ENCODE data around the gene FCRL3.

FCRL3 gene

GRCh38 chr1:157673008-157673407, 27.6 kb downstream of the FCRL3 start:
- DNase-seq, result no peak

- no peak for DNase-seq
Observed at GRCh38 chr1:157671895-157672294, 28.7 kb downstream of the FCRL3 start.

GRCh38 chr1:157659576-157660247, 40.9 kb downstream of the FCRL3 start:
- no peak for DNase-seq

GRCh38 chr1:157658571-157658970, 42.0 kb downstream of the FCRL3 start:
- DNase-seq, result no peak

GRCh38 chr1:157653494-157653873, 47.1 kb downstream of the FCRL3 start:
- no peak for DNase-seq

- no peak for DNase-seq
Observed at GRCh38 chr1:157652859-157653493, 47.6 kb downstream of the FCRL3 start.

DNA sequence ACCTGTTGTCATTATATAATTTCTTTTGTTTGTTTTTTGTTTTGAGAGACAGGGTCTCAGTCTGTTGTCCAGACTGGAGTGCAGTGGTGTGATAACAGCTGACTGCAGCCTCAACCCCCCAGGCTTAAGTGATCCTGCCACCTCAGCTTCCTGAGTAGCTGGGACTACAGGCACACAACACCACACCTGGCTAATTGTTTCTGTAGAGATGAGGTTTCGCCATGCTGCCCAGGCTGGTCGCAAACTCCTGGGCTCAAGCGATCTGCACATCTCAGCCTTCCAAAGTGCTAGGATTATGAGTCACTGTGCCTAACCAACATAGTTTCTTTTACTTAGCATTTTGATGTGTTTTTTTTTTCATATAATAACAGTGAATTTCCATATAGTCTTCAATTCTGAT, 52.3 kb downstream of the FCRL3 start:
- no peak for DNase-seq

- no peak for DNase-seq
Observed at GRCh38 chr1:157646144-157646543, 54.4 kb downstream of the FCRL3 start.

GRCh38 chr1:157641177-157641576, 59.4 kb downstream of the FCRL3 start:
- no peak for DNase-seq

GRCh38 chr1:157639800-157640199, 60.8 kb downstream of the FCRL3 start:
- no peak for DNase-seq

GRCh38 chr1:157628773-157629172, 71.8 kb downstream of the FCRL3 start:
- DNase-seq, result no peak

Measured in NCI-H446 (cell line).